ENCODE measurements around the gene NLRP3.

NLRP3 gene

GRCh38 chr1:247496581-247497285 is 80.8 kb downstream of the NLRP3 start:
- no peak overlapping the region for H3K27ac ChIP-seq
- TF ChIP-seq CTCF (IDR thresholded peaks at IDR 0.05): no peak
- TF ChIP-seq ZFX (IDR thresholded peaks at IDR 0.05; ENCODE audit: borderline replicate concordance): no peak
